Psoas muscle (tissue), 8 donors: ENCODE results near the gene AUTS2. TPM values are rescaled to one million over a fixed set of nuclear protein-coding genes. Genes with fewer than 3 reads are reported as not detected.

ENCODE experiments used
- ATAC-seq, 4 donors: fragments of 200-7000 bp; cut with Tn5 transposase; one replicate each; pipeline ENCODE4 v1.9.1; 2020; ENCODE audit warnings: moderate library complexity in 3 of 4, mild to moderate bottlenecking in 2 of 4
- DNase-seq, 2 donors: peaks; one replicate each; pipeline ENCODE4 v3.0.0-alpha.2; 2020
- H3K27ac ChIP-seq: fragments of 200-600 bp; one replicate; pipeline ENCODE4 v1.8.0; 2022
- H3K27me3 ChIP-seq, 3 donors: fragments of 200-600 bp in 1 of 3; one replicate each; pipeline versions ENCODE4 v1.6.1 to v1.8.0; 2013 to 2022; ENCODE audit warnings: low read length in 2 of 3, mild to moderate bottlenecking in 2 of 3, moderate library complexity in 1 of 3; ENCODE audit not compliant: insufficient read depth in 3 of 3
- H3K36me3 ChIP-seq, 2 donors: fragments of 200-600 bp in 1 of 2; one replicate each; pipeline versions ENCODE4 v1.6.1 to v1.8.0; 2013 to 2022; ENCODE audit warnings: low read depth in 1 of 2, mild to moderate bottlenecking in 1 of 2, moderate library complexity in 1 of 2; ENCODE audit not compliant: insufficient read depth in 1 of 2
- H3K4me1 ChIP-seq: fragments of 200-600 bp; one replicate; pipeline ENCODE4 v1.8.0; 2022
- H3K4me3 ChIP-seq: fragments of 200-600 bp; one replicate; pipeline ENCODE4 v1.8.0; 2022; ENCODE audit warnings: mild to moderate bottlenecking
- H3K9me3 ChIP-seq: fragments of 200-600 bp; one replicate; pipeline ENCODE4 v1.8.0; 2022
- CTCF ChIP-seq: fragments of 200-600 bp; IDR thresholded peaks from one replicate; pipeline ENCODE4 v1.8.0; 2022; ENCODE audit warnings: antibody characterized with exemption
- WGBS, 3 donors: extraction: QIAGEN DNeasy Blood & Tissue Kit; methylation state at CpG; one replicate each; pipeline versions ENCODE4 v1.1.6 to v1.1.7; 2013; 5-methylcytosine and 5-hydroxymethylcytosine counted together
- intact Hi-C, 2 donors: fragments of 100-400 bp; cut with DNase I; formaldehyde crosslinking; loops; one replicate each; pipeline versions ENCODE4 v1.11.0 to v1.14.2; 2022
- polyA plus RNA-seq, 3 donors: library from polyadenylated mRNA; stranded (reverse); fragments of 200-250 nt; gene quantifications; one replicate each; pipeline ENCODE4 v1.2.3, GENCODE V29; 2013
- total RNA-seq, 4 donors: library from RNA; stranded (reverse); fragmentation: NEBNext Ultra II Directional in 2 of 4; extraction: Animal tissue kit (Norgen Biotek cat#: 25700) in 2 of 4; gene quantifications; one replicate each; pipeline versions ENCODE4 v1.2.1 to v1.2.4, GENCODE V29; 2021 to 2023
- donor health status: healthy with polysubstance abuse.
- donor health status: DM: no; HTN: no; CAD: no; lungs with moderate emphysema.
- donor health status: Bipolar disorder and iron deficiency.
- donor health status: healthy.
- donor health status: DM: yes; HTN: yes; CAD: no.
- donor health status: DM: no; HTN: no; CAD: no.
- donor health status: DM: no; HTN: no; CAD: no.
- donor health status: DM: yes; HTN: yes; CAD: no.

AUTS2 gene
- total and polyA plus RNA-seq, 7 donors = 5.0 to 33.5 (median 14.3) TPM

DNA sequence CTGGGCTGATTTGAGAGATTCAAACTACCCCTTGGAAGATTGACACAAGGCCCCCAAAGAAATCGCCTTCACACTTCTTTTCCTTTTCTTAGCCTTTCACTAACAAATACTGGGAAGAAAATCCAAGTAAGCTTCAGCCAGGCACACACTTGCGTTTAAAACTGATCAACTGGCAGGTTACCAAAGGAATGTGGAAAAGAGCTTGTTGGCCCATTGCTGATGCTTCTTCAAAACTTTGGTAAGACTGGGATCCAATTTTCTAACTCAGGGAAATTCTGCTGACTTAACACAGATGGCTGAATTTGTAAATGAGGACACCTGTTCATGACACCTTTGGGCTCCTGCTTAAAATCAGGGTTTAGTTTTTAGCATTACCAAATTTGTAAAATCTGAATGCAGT is 1069.1 kb downstream of the AUTS2 start:
- no peak for DNase-seq
- 66 to 78% (median 71%) methylated on average over 2 of the region's 2 CpGs for WGBS, 3 donors
- Histone ChIP-seq H3K27ac (no peak overlapping the region), H3K27me3 (no peaks in the 10 kb centered on the region), H3K4me3 (no peak overlapping the region), H3K36me3 (no peaks in the 10 kb centered on the region), H3K9me3 (no peaks in the 10 kb centered on the region), H3K4me1 (peaks cover 17% of the 10 kb centered on the region)
- no peak for TF ChIP-seq CTCF
- intact Hi-C loops = no loop called here
- no peak for ATAC-seq

- Histone ChIP-seq H3K4me1 (peaks cover 17% of the 10 kb centered on the region), H3K36me3 (no peaks in the 10 kb centered on the region), H3K9me3 (no peaks in the 10 kb centered on the region), H3K27ac (peak overlapping the region; percentile 61), H3K4me3 (no peak overlapping the region), H3K27me3 (no peaks in the 10 kb centered on the region)
- intact Hi-C loops = loop anchor here in 1 of 2 donors (2.0 kb wide), 1 partner anchor 24 kb away; no protein-coding TSS in a partner anchor
- DNase-seq (peak; percentile 40 to 87), ATAC-seq (peak; percentile 94 to 98 (median 98))
- 27 to 47% (median 34%) methylated on average over 16 of the region's 16 CpGs for WGBS, 3 donors
- no peak for TF ChIP-seq CTCF
Measured at GRCh38 chr7:70668606-70669358, 1070.5 kb downstream of the AUTS2 start.

DNA sequence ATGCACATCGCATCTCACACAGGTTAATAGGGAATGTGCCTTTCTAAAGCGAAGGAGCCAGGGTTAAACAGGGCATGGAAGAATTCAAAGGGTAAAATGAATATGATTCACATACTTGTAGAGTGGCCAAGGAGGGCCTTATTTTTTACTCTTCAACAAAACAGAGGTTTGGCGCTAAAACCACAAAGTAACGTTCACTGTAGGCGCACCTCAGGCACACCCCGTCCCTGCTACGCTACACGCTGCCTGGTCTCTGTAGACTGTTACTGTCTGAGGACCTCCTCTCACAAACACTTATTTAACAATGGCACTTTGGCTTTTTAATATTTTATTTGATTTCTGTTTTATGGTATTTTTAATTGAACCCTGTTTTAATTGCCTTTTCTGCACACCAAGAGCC is 1071.6 kb downstream of the AUTS2 start:
- ATAC-seq (no peak), DNase-seq (no peak)
- WGBS, 3 donors = 96 to 99% (median 98%) methylated on average over 8 of the region's 8 CpGs
- intact Hi-C loops = loop anchor here in 1 of 2 donors (2.0 kb wide), 1 partner anchor 23 kb away; no protein-coding TSS in a partner anchor
- H3K9me3 ChIP-seq = no peaks in the 10 kb centered on the region
- no peak for TF ChIP-seq CTCF
- peaks cover 17% of the 10 kb centered on the region for H3K4me1 ChIP-seq
- H3K27me3 ChIP-seq = no peaks in the 10 kb centered on the region
- H3K36me3 ChIP-seq = no peaks in the 10 kb centered on the region
- H3K4me3 ChIP-seq = no peak overlapping the region
- H3K27ac ChIP-seq = no peak overlapping the region

DNA sequence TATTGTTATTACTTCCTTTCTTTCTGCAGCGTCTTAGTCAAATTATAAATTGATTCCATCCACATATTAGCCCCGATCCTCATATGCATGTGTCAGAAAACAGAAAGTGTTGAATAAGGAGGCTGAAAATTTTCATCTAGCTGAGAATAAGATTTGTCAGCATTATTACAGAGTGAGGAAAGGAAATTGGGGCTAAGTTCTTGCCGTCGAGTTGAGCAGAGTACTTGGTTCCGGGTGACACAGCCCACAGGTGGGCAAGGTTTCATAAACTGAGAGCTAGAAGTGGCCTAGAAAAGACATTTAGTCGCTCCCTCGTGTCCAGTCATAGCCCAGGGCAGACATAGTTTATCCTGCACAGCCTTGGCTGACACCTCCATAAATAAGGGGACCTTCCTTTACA is 1072.0 kb downstream of the AUTS2 start:
- WGBS, 3 donors = 93 to 94% (median 93%) methylated on average over 7 of the region's 7 CpGs

More for the DNA sequence above, 1072.0 kb downstream of the AUTS2 start:
- Histone ChIP-seq H3K27ac (no peak overlapping the region), H3K4me1 (peaks cover 17% of the 10 kb centered on the region), H3K27me3 (no peaks in the 10 kb centered on the region), H3K36me3 (no peaks in the 10 kb centered on the region), H3K9me3 (no peaks in the 10 kb centered on the region), H3K4me3 (no peak overlapping the region)
- TF ChIP-seq CTCF = no peak
- intact Hi-C loops = no loop called here
- DNase-seq (no peak), ATAC-seq (no peak)
